Neural cell (in vitro differentiated cells): ENCODE results near the gene RGS6. TPM values are rescaled to one million over a fixed set of nuclear protein-coding genes. Genes with fewer than 3 reads are reported as not detected.

Experiments used
- H2AFZ ChIP-seq: fragments of 200-600, 300-800 bp; sonication (generic), shearing (Covaris generic); 2 replicates; pipeline ENCODE4 v1.6.0; 2014; ENCODE audit warnings: low read depth, mild to moderate bottlenecking, antibody characterized with exemption, low read length, moderate library complexity
- H3F3A ChIP-seq: fragments of 200-600 bp; shearing (Covaris generic); 2 replicates; pipeline ENCODE4 v1.6.1; 2016; ENCODE audit warnings: mild to moderate bottlenecking, moderate library complexity, mixed read lengths, antibody characterized with exemption, low read length; ENCODE audit not compliant: insufficient read depth, poor library complexity, severe bottlenecking
- H3K27ac ChIP-seq: fragments of 200-600, 300-800 bp; sonication (generic), shearing (Covaris generic); 2 replicates; pipeline ENCODE4 v1.5.1; 2014; ENCODE audit warnings: mild to moderate bottlenecking, low read length, moderate library complexity
- H3K27me3 ChIP-seq: fragments of 300-800, 200-600 bp; sonication (generic), shearing (Covaris generic); 2 replicates; pipeline ENCODE4 v1.6.0; 2014; ENCODE audit warnings: mild to moderate bottlenecking, low read depth, low read length, moderate library complexity; ENCODE audit not compliant: insufficient read depth
- H3K36me3 ChIP-seq: fragments of 300-800, 200-600 bp; sonication (generic), shearing (Covaris generic); 2 replicates; pipeline ENCODE4 v1.5.1; 2014; ENCODE audit warnings: mild to moderate bottlenecking, antibody characterized with exemption, low read length, moderate library complexity; ENCODE audit not compliant: insufficient read depth
- H3K4me2 ChIP-seq: fragments of 300-800, 200-600 bp; sonication (generic), shearing (Covaris generic); 2 replicates; pipeline ENCODE4 v1.6.0; 2014; ENCODE audit warnings: mild to moderate bottlenecking, low read length
- H3K4me3 ChIP-seq: fragments of 300-800, 200-600 bp; sonication (generic), shearing (Covaris generic); 2 replicates; pipeline ENCODE4 v1.5.1; 2014; ENCODE audit warnings: mild to moderate bottlenecking, low read length, moderate library complexity
- H3K79me2 ChIP-seq: fragments of 200-600 bp; shearing (Covaris generic); replicated peaks from 2 replicates; pipeline ENCODE4 v1.6.0; 2014; ENCODE audit warnings: mild to moderate bottlenecking, low read length, moderate library complexity; ENCODE audit not compliant: insufficient read depth
- H3K9ac ChIP-seq: fragments of 300-800, 200-600 bp; sonication (generic), shearing (Covaris generic); 2 replicates; pipeline ENCODE4 v1.6.1; 2016; ENCODE audit warnings: mild to moderate bottlenecking, low read length, mixed read lengths
- H3K9me2 ChIP-seq: fragments of 200-600 bp; shearing (Covaris generic); 2 replicates; pipeline ENCODE4 v1.6.1; 2016; ENCODE audit warnings: mild to moderate bottlenecking, low read length, mixed read lengths; ENCODE audit not compliant: insufficient read depth
- H3K9me3 ChIP-seq: fragments of 200-600, 300-800 bp; sonication (generic), shearing (Covaris generic); 2 replicates; pipeline ENCODE4 v1.6.1; 2016; ENCODE audit warnings: mild to moderate bottlenecking, mixed run types, low read length, moderate library complexity, mixed read lengths
- H4K20me1 ChIP-seq: fragments of 200-600 bp; shearing (Covaris generic); 2 replicates; pipeline ENCODE4 v1.6.1; 2016; ENCODE audit warnings: mild to moderate bottlenecking, mixed run types; ENCODE audit not compliant: insufficient read depth
- EP300 ChIP-seq: fragments of 450-650 bp; conservative IDR thresholded peaks from 2 replicates; pipeline ENCODE4 v1.6.1; 2014; ENCODE audit warnings: antibody characterized with exemption, mild to moderate bottlenecking, moderate library complexity; ENCODE audit not compliant: poor library complexity, severe bottlenecking
- EZH2 ChIP-seq: fragments of 200-600, 300-800 bp; shearing (Covaris generic), sonication (generic); IDR thresholded peaks from 2 replicates; pipeline ENCODE4 v1.6.1; 2014; ENCODE audit warnings: antibody characterized with exemption, low read length, borderline replicate concordance, mild to moderate bottlenecking; ENCODE audit not compliant: insufficient read depth, poor library complexity, severe bottlenecking
- MXI1 ChIP-seq: fragments of 450-650 bp; conservative IDR thresholded peaks from 2 replicates; pipeline ENCODE4 v1.6.1; 2014; ENCODE audit warnings: antibody characterized with exemption, mild to moderate bottlenecking; ENCODE audit not compliant: poor library complexity, severe bottlenecking
- POLR2AphosphoS5 ChIP-seq: IDR thresholded peaks from 2 replicates; pipeline ENCODE4 v1.6.1; 2012
- RAD21 ChIP-seq: fragments of 450-650 bp; conservative IDR thresholded peaks from 2 replicates; pipeline ENCODE4 v1.6.1; 2014; ENCODE audit warnings: antibody characterized with exemption, mild to moderate bottlenecking, moderate library complexity
- SMC3 ChIP-seq: fragments of 450-650 bp; conservative IDR thresholded peaks from 2 replicates; pipeline ENCODE4 v1.6.1; 2014; ENCODE audit warnings: antibody characterized with exemption, mild to moderate bottlenecking, moderate library complexity; ENCODE audit not compliant: poor library complexity
- TAF1 ChIP-seq: IDR thresholded peaks from 2 replicates; pipeline ENCODE4 v1.6.1; 2012; ENCODE audit warnings: low read depth
- polyA plus RNA-seq: library from polyadenylated mRNA; depleted of rRNA; stranded (reverse); fragments of >200 nt; gene quantifications from 2 replicates; pipeline ENCODE4 v1.2.3, GENCODE V29; 2014
- TF ChIP-seq, protein P1 (sequence below): IDR thresholded peaks from 2 replicates; pipeline ENCODE4 v1.6.1; 2012; ENCODE audit warnings: borderline replicate concordance
- TF ChIP-seq, protein P2 (sequence below): fragments of 450-650 bp; IDR thresholded peaks from 2 replicates; pipeline ENCODE4 v1.5.1; 2014; ENCODE audit warnings: antibody characterized with exemption, mild to moderate bottlenecking, moderate library complexity; ENCODE audit not compliant: poor library complexity, severe bottlenecking

Gene RGS6
- polyA plus RNA-seq, 1 donor from 2014 or later: 7.3 TPM

DNA sequence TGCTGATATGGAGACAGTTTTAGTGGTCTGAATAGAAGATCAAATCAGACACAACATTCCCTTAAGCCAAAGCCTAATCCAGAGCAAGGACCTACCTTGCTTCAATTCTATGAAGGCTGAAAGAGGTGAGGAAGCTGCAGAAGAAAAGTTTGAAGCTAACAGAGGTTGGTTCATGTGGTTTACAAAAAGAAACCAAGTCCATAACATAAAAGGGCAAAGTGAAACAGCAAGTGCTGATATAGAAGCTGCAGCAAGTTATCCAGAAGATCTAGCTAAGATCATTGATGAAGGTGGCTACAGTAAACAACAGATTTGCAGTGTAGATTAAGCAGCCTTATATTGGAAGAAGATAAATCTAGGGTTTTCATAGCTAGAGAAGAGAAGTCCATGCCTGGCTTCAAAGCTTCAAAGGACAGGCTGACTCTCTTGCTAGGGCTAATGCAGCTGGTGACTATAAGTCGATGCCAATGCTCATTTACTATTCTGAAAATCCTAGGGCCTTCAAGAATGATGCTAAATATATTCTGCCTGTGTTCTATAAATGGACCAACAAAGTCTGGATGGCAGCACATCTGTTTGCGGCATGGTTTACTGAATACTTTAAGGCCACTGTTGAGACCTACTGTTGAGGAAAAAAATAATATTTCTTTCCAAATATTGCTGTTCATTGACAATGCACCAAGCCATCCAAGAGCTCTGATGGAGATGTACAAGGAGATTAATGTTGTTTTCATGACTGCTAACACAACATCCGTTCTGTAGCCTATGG, 600.6 kb downstream of the RGS6 start:
- Histone ChIP-seq H3K9ac (no peak overlapping the region), H3F3A (no peaks in the 10 kb centered on the region), H4K20me1 (no peaks in the 10 kb centered on the region), H3K9me3 (no peaks in the 10 kb centered on the region), H3K27me3 (no peaks in the 10 kb centered on the region), H3K27ac (no peak overlapping the region), H3K9me2 (no peaks in the 10 kb centered on the region), H3K4me2 (no peak overlapping the region), H3K79me2 (no peaks in the 10 kb centered on the region), H2AFZ (no peak overlapping the region), H3K36me3 (no peaks in the 10 kb centered on the region), H3K4me3 (no peak overlapping the region)
- TF ChIP-seq SMC3: no peak
- no peak for TF ChIP-seq MXI1
- TF ChIP-seq POLR2AphosphoS5: no peak
- no peak for TF ChIP-seq RAD21
- no peak for TF ChIP-seq TAF1
- TF ChIP-seq EZH2: no peak
- no peak for TF ChIP-seq EP300
- TF ChIP-seq, protein P1, sequence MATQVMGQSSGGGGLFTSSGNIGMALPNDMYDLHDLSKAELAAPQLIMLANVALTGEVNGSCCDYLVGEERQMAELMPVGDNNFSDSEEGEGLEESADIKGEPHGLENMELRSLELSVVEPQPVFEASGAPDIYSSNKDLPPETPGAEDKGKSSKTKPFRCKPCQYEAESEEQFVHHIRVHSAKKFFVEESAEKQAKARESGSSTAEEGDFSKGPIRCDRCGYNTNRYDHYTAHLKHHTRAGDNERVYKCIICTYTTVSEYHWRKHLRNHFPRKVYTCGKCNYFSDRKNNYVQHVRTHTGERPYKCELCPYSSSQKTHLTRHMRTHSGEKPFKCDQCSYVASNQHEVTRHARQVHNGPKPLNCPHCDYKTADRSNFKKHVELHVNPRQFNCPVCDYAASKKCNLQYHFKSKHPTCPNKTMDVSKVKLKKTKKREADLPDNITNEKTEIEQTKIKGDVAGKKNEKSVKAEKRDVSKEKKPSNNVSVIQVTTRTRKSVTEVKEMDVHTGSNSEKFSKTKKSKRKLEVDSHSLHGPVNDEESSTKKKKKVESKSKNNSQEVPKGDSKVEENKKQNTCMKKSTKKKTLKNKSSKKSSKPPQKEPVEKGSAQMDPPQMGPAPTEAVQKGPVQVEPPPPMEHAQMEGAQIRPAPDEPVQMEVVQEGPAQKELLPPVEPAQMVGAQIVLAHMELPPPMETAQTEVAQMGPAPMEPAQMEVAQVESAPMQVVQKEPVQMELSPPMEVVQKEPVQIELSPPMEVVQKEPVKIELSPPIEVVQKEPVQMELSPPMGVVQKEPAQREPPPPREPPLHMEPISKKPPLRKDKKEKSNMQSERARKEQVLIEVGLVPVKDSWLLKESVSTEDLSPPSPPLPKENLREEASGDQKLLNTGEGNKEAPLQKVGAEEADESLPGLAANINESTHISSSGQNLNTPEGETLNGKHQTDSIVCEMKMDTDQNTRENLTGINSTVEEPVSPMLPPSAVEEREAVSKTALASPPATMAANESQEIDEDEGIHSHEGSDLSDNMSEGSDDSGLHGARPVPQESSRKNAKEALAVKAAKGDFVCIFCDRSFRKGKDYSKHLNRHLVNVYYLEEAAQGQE: no peak
- TF ChIP-seq, protein P2, sequence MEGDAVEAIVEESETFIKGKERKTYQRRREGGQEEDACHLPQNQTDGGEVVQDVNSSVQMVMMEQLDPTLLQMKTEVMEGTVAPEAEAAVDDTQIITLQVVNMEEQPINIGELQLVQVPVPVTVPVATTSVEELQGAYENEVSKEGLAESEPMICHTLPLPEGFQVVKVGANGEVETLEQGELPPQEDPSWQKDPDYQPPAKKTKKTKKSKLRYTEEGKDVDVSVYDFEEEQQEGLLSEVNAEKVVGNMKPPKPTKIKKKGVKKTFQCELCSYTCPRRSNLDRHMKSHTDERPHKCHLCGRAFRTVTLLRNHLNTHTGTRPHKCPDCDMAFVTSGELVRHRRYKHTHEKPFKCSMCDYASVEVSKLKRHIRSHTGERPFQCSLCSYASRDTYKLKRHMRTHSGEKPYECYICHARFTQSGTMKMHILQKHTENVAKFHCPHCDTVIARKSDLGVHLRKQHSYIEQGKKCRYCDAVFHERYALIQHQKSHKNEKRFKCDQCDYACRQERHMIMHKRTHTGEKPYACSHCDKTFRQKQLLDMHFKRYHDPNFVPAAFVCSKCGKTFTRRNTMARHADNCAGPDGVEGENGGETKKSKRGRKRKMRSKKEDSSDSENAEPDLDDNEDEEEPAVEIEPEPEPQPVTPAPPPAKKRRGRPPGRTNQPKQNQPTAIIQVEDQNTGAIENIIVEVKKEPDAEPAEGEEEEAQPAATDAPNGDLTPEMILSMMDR: no peak

DNA sequence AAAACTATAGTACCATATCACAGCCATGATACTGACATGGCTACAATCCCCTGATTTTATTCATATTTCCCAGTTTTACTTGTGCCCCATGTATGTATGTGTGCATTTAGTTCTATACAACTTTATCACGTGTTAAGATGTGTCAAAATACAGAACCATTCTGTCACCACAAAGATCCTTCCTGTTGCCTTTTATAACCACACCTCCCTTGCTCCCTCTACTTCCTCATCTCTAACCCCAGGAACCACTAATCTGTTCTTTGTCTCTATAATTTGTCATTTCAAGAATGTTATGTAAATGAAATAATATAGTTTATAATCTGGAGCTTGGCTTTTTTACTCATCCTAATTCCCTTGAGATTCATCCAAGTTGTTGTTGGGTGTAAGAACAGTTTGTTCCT, 603.3 kb downstream of the RGS6 start:
- TF ChIP-seq, protein P2: no peak
- no peak for TF ChIP-seq RAD21
- TF ChIP-seq, protein P1: no peak
- no peak overlapping the region for H2AFZ ChIP-seq

More for the DNA sequence above, 603.3 kb downstream of the RGS6 start:
- H3K79me2 ChIP-seq: no peaks in the 10 kb centered on the region
- H3K27ac ChIP-seq: no peak overlapping the region
- no peaks in the 10 kb centered on the region for H3F3A ChIP-seq
- H3K36me3 ChIP-seq: no peaks in the 10 kb centered on the region
- H3K4me2 ChIP-seq: no peak overlapping the region
- no peaks in the 10 kb centered on the region for H4K20me1 ChIP-seq
- H3K27me3 ChIP-seq: no peaks in the 10 kb centered on the region
- no peak overlapping the region for H3K9ac ChIP-seq
- H3K9me2 ChIP-seq: no peaks in the 10 kb centered on the region
- H3K4me3 ChIP-seq: no peak overlapping the region
- H3K9me3 ChIP-seq: no peaks in the 10 kb centered on the region
